ENCODE data around the gene DENND1C.

DNA sequence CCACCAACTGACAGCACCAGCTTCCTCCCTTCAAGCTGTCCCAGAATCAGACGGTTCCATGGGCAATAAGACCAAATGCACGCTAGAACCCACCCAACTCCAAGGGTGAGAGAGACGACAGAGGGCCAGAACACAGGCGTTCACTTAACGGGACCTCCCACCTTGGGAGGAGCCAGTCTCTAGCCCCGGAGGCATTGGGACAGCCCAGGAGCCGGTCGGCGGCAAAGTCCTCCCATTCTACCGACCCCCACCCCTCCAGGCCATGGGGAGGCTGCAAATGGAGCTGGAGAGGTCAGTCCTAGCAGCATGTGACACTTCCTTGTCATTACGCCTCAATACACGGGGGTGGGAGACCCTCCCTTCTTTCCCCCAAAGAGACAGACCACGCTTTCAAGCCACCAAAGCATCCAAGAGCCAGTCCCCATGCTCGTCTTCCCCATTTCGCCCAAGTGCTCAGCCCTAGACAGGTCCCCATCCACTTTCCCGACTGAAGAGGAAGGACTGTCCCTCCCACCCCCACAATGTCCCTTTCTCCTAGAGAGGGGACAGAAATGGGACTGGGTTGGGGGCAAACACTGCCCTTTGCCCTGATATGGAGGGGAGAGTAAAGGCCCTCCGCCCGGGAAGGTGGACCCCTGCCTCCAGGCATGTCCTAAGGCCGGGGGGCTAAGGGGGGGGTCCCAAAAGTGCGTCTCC, 57.9 kb downstream of the DENND1C start:
- no peak for TF ChIP-seq POLR2A (IDR thresholded peaks at IDR 0.05)
- TF ChIP-seq, protein P1, sequence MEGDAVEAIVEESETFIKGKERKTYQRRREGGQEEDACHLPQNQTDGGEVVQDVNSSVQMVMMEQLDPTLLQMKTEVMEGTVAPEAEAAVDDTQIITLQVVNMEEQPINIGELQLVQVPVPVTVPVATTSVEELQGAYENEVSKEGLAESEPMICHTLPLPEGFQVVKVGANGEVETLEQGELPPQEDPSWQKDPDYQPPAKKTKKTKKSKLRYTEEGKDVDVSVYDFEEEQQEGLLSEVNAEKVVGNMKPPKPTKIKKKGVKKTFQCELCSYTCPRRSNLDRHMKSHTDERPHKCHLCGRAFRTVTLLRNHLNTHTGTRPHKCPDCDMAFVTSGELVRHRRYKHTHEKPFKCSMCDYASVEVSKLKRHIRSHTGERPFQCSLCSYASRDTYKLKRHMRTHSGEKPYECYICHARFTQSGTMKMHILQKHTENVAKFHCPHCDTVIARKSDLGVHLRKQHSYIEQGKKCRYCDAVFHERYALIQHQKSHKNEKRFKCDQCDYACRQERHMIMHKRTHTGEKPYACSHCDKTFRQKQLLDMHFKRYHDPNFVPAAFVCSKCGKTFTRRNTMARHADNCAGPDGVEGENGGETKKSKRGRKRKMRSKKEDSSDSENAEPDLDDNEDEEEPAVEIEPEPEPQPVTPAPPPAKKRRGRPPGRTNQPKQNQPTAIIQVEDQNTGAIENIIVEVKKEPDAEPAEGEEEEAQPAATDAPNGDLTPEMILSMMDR (IDR thresholded peaks at IDR 0.05 in 4 of 5, conservative IDR thresholded peaks at IDR 0.05 in 1 of 5) = no peak

Data from gastrocnemius medialis (tissue), 4 donors.